IPS DF 4.7 (cell line): ENCODE results near the gene CD300LG.
"Not testable (repeated sequence)": the region's sequence is repeated elsewhere in the genome, so short reads cannot be mapped to it uniquely, and the experiment has no call there.

Source experiments
- DNase-seq: peaks from one replicate; pipeline ENCODE4 v3.0.0-alpha.2; 2013; ENCODE audit warnings: low spot score; ENCODE audit errors: extremely low read depth

CD300LG gene

GRCh38 chr17:43852571-43852970, 5.6 kb downstream of the CD300LG start:
- no peak for DNase-seq

- no peak for DNase-seq
Measured at GRCh38 chr17:43853546-43853945, 6.6 kb downstream of the CD300LG start.

- no peak for DNase-seq
Measured at GRCh38 chr17:43854498-43854897, 7.5 kb downstream of the CD300LG start.

GRCh38 chr17:43855061-43855460, 8.1 kb downstream of the CD300LG start:
- DNase-seq = no peak

- no peak for DNase-seq
Measured at GRCh38 chr17:43856141-43856540, 9.2 kb downstream of the CD300LG start.

- DNase-seq = no peak
Measured at GRCh38 chr17:43857141-43857540, 10.2 kb downstream of the CD300LG start.

- DNase-seq = no peak
Measured at GRCh38 chr17:43857957-43858600, 11.1 kb downstream of the CD300LG start.

- DNase-seq = no peak
Measured at GRCh38 chr17:43860077-43860725, 13.2 kb downstream of the CD300LG start.

- no peak for DNase-seq
Measured at GRCh38 chr17:43860927-43861622, 14.1 kb downstream of the CD300LG start.

GRCh38 chr17:43861960-43862359, 15.0 kb downstream of the CD300LG start:
- no peak for DNase-seq

GRCh38 chr17:43864161-43864984, 17.4 kb downstream of the CD300LG start:
- no peak for DNase-seq

- no peak for DNase-seq
Measured at GRCh38 chr17:43868226-43868994, 21.4 kb downstream of the CD300LG start.

GRCh38 chr17:43869031-43869430, 22.1 kb downstream of the CD300LG start:
- not testable (repeated sequence) for DNase-seq

- DNase-seq = no peak
Measured at GRCh38 chr17:43871946-43872690, 25.1 kb downstream of the CD300LG start.

- no peak for DNase-seq
Measured at GRCh38 chr17:43873091-43873490, 26.1 kb downstream of the CD300LG start.

GRCh38 chr17:43873815-43874214, 26.8 kb downstream of the CD300LG start:
- DNase-seq = no peak

GRCh38 chr17:43874293-43874692, 27.3 kb downstream of the CD300LG start:
- no peak for DNase-seq

GRCh38 chr17:43875476-43876147, 28.6 kb downstream of the CD300LG start:
- no peak for DNase-seq

GRCh38 chr17:43877031-43877430, 30.1 kb downstream of the CD300LG start:
- no peak for DNase-seq
